Fibroblast of lung (primary cell): ENCODE data around the gene RASA3. TPM values are rescaled to one million over a fixed set of nuclear protein-coding genes. Genes with fewer than 3 reads are reported as not detected.

Source experiments
- DNase-seq, 2 donors: peaks; one replicate each; pipeline versions ENCODE4 v3.0.0 to v3.0.0-alpha.2; 2010; ENCODE audit warnings: low read depth in 2 of 2
- H2AFZ ChIP-seq: 2 replicates; pipeline ENCODE4 v1.5.1; 2012; ENCODE audit warnings: low read length, control low read depth, inconsistent platforms
- H3K27ac ChIP-seq: 2 replicates; pipeline ENCODE4 v1.5.1; 2011; ENCODE audit warnings: low read length, control low read depth; ENCODE audit not compliant: insufficient read depth
- H3K27me3 ChIP-seq: 2 replicates; pipeline ENCODE4 v1.5.1; 2011; ENCODE audit warnings: mild to moderate bottlenecking, low read length; ENCODE audit not compliant: control insufficient read depth, insufficient read depth
- H3K36me3 ChIP-seq: 2 replicates; pipeline ENCODE4 v1.5.1; 2011; ENCODE audit warnings: low read length; ENCODE audit not compliant: control insufficient read depth, insufficient read depth
- H3K4me1 ChIP-seq: 2 replicates; pipeline ENCODE4 v1.5.1; 2011; ENCODE audit warnings: low read length; ENCODE audit not compliant: control insufficient read depth, insufficient read depth; ENCODE audit errors: extremely low read depth
- H3K4me2 ChIP-seq: 2 replicates; pipeline ENCODE4 v1.5.1; 2011; ENCODE audit warnings: low read length, control low read depth; ENCODE audit not compliant: insufficient read depth; ENCODE audit errors: extremely low read depth
- H3K4me3 ChIP-seq, 4 experiments: fragments of 200-600 bp in 1 of 4; sonication (generic) in 1 of 4; replicated peaks in 1 of 4; 2 replicates each; pipeline ENCODE4 v1.5.1; 2011 to 2016; ENCODE audit warnings: low read length in 4 of 4, low read depth in 3 of 4, mild to moderate bottlenecking in 3 of 4, control low read depth in 2 of 4, inconsistent platforms in 1 of 4, mixed read lengths in 1 of 4; ENCODE audit not compliant: insufficient read depth in 1 of 4; ENCODE audit errors: control extremely low read depth in 1 of 4
- H3K79me2 ChIP-seq: 2 replicates; pipeline ENCODE4 v1.5.1; 2012; ENCODE audit warnings: mild to moderate bottlenecking, low read length, inconsistent platforms; ENCODE audit not compliant: control insufficient read depth, insufficient read depth
- H3K9ac ChIP-seq: 2 replicates; pipeline ENCODE4 v1.5.1; 2011; ENCODE audit warnings: mild to moderate bottlenecking, low read length, control low read depth; ENCODE audit not compliant: insufficient read depth
- H3K9me3 ChIP-seq: 2 replicates; pipeline ENCODE4 v1.5.1; 2012; ENCODE audit warnings: low read depth, low read length; ENCODE audit not compliant: control insufficient read depth, insufficient read depth
- H4K20me1 ChIP-seq: 2 replicates; pipeline ENCODE4 v1.5.1; 2011; ENCODE audit warnings: low read length; ENCODE audit not compliant: control insufficient read depth, insufficient read depth; ENCODE audit errors: extremely low read depth
- CTCF ChIP-seq, 2 donors: IDR thresholded peaks in 1 of 2; conservative IDR thresholded peaks in 1 of 2; 1 replicate in 1 of 2; 2 replicates in 1 of 2; pipeline ENCODE4 v1.5.1; 2011 to 2012; ENCODE audit warnings: low read length in 2 of 2, control low read depth in 1 of 2, inconsistent platforms in 1 of 2, low read depth in 1 of 2, mild to moderate bottlenecking in 1 of 2
- EZH2 ChIP-seq: IDR thresholded peaks from 2 replicates; pipeline ENCODE4 v1.5.1; 2012; ENCODE audit warnings: low read length, control low read depth, mild to moderate bottlenecking; ENCODE audit errors: missing control alignments
- polyA plus RNA-seq, 2 donors: library from polyadenylated mRNA; depleted of rRNA in 1 of 2; stranded (reverse) in 1 of 2; unstranded in 1 of 2; fragments of >200 nt; gene quantifications; 2 replicates each; pipeline ENCODE4 v1.2.1, GENCODE V29; 2011 to 2012; ENCODE audit warnings: missing spikeins in 1 of 2
- total RNA-seq: library from RNA; depleted of rRNA; stranded (reverse); fragments of >200 nt; gene quantifications from 2 replicates; pipeline ENCODE4 v1.2.1, GENCODE V29; 2014

Gene RASA3
- total and polyA plus RNA-seq, 2 donors (not counting 1 experiment from before 2014, with no cell fraction given) = 26.6 to 31.1 TPM

DNA sequence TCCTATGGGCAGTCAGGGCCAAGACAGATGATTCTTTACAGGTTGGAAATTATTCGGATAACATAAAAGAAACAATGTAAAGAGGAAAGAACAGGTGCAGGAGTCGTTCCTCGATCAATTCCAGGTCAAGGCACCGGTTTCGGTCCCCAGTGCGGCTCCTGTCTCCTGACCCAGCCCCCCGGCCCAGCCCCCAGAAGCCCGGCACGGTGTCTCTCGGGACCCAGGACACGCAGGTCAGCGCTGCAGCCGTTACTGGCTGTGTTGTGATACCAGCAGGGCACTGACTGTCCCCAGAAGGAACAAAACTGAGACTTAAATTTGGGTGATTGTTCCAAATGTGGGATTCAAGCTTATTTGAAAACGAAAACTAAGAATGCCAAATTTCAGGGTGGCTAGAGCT is 8.5 kb downstream of the RASA3 start:
- no peak overlapping the region for H3K4me3 ChIP-seq
- peaks cover 32% of the 10 kb centered on the region for H3K4me1 ChIP-seq
- no peaks in the 10 kb centered on the region for H3K9me3 ChIP-seq
- H3K9ac ChIP-seq = no peak overlapping the region
- H3K79me2 ChIP-seq = peaks cover 83% of the 10 kb centered on the region
- no peaks in the 10 kb centered on the region for H3K27me3 ChIP-seq
- H3K36me3 ChIP-seq = peaks cover 3% of the 10 kb centered on the region
- H4K20me1 ChIP-seq = no peaks in the 10 kb centered on the region
- no peak overlapping the region for H3K4me2 ChIP-seq
- TF ChIP-seq CTCF (conservative IDR thresholded peaks at IDR 0.05 in 1 of 2, IDR thresholded peaks at IDR 0.05 in 1 of 2; ENCODE audit: low read depth in 1 of 2, low read length in 2 of 2) (no peak), EZH2 (no peak)
- peak overlapping the region; percentile 75 for H3K27ac ChIP-seq
- DNase-seq = no peak
- no peak overlapping the region for H2AFZ ChIP-seq

DNA sequence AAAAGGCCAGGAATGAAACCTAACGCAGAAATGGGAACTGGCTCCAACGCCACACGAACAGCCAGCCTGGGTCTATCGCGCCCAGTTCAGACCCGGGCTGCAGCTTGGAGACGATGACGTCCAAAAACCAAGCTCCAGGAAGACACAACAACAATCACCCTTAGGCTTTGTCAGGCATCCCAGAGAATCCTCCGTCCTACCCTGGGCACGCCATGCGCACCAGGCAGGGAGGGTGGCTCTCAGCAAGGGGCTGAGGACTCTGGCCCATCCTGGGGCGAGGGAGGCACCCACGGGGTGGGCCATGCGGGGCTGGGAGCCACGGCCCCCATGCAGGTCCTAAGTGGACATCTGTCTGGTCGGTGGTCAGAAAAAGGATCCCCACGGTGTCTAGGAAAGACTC is 9.0 kb downstream of the RASA3 start:
- DNase-seq = no peak
- Histone ChIP-seq H3K27me3 (no peaks in the 10 kb centered on the region), H3K9ac (no peak overlapping the region), H2AFZ (no peak overlapping the region), H3K36me3 (peaks cover 3% of the 10 kb centered on the region), H3K4me2 (no peak overlapping the region), H3K9me3 (no peaks in the 10 kb centered on the region), H3K27ac (peak overlapping the region; percentile 75), H3K4me1 (peaks cover 32% of the 10 kb centered on the region), H3K79me2 (peaks cover 79% of the 10 kb centered on the region), H3K4me3 (no peak overlapping the region), H4K20me1 (no peaks in the 10 kb centered on the region)
- TF ChIP-seq CTCF (conservative IDR thresholded peaks at IDR 0.05 in 1 of 2, IDR thresholded peaks at IDR 0.05 in 1 of 2; ENCODE audit: low read depth in 1 of 2, low read length in 2 of 2) (no peak), EZH2 (no peak)

GRCh38 chr13:114122591-114123211 is 9.7 kb downstream of the RASA3 start:
- DNase-seq = no peak
- H3K36me3 ChIP-seq = peaks cover 4% of the 10 kb centered on the region
- TF ChIP-seq CTCF (conservative IDR thresholded peaks at IDR 0.05 in 1 of 2, IDR thresholded peaks at IDR 0.05 in 1 of 2; ENCODE audit: low read depth in 1 of 2, low read length in 2 of 2) = no peak
- no peak for TF ChIP-seq EZH2
- H2AFZ ChIP-seq = no peak overlapping the region
- peaks cover 37% of the 10 kb centered on the region for H3K4me1 ChIP-seq
- no peak overlapping the region for H3K9ac ChIP-seq
- peaks cover 75% of the 10 kb centered on the region for H3K79me2 ChIP-seq
- peak overlapping the region; percentile 9 for H3K4me2 ChIP-seq
- H3K27me3 ChIP-seq = no peaks in the 10 kb centered on the region
- no peaks in the 10 kb centered on the region for H3K9me3 ChIP-seq
- H4K20me1 ChIP-seq = no peaks in the 10 kb centered on the region
- no peak overlapping the region for H3K4me3 ChIP-seq
- peak overlapping the region; percentile 75 for H3K27ac ChIP-seq
